Central memory CD4-positive, alpha-beta T cell (primary cell): ENCODE measurements around the gene AGBL5.
"Not testable (repeated sequence)": the region's sequence is repeated elsewhere in the genome, so short reads cannot be mapped to it uniquely, and the experiment has no call there.

Experiments used
- DNase-seq: peaks from one replicate; pipeline ENCODE4 v3.0.0; 2022

Gene AGBL5

GRCh38 chr2:27093430-27094352 is 42.2 kb downstream of the AGBL5 start:
- no peak for DNase-seq

- DNase-seq, result no peak
Observed at GRCh38 chr2:27094353-27094984, 43.0 kb downstream of the AGBL5 start.

GRCh38 chr2:27095427-27095744 is 43.9 kb downstream of the AGBL5 start:
- DNase-seq, result no peak

- peak; percentile 26 for DNase-seq
Observed at GRCh38 chr2:27095745-27096651, 44.5 kb downstream of the AGBL5 start.

GRCh38 chr2:27096748-27097297 is 45.4 kb downstream of the AGBL5 start:
- no peak for DNase-seq

GRCh38 chr2:27097341-27097740 is 45.9 kb downstream of the AGBL5 start:
- DNase-seq, result no peak

GRCh38 chr2:27099334-27099955 is 48.0 kb downstream of the AGBL5 start:
- DNase-seq, result no peak

- no peak for DNase-seq
Observed at GRCh38 chr2:27100036-27100435, 48.6 kb downstream of the AGBL5 start.

- DNase-seq, result no peak
Observed at GRCh38 chr2:27102329-27102728, 50.9 kb downstream of the AGBL5 start.

- DNase-seq, result no peak
Observed at GRCh38 chr2:27105981-27106380, 54.5 kb downstream of the AGBL5 start.

- no peak for DNase-seq
Observed at GRCh38 chr2:27108221-27108620, 56.8 kb downstream of the AGBL5 start.

- DNase-seq, result no peak
Observed at GRCh38 chr2:27109083-27109482, 57.6 kb downstream of the AGBL5 start.

GRCh38 chr2:27110603-27111352 is 59.3 kb downstream of the AGBL5 start:
- not testable (repeated sequence) for DNase-seq

- DNase-seq, result not testable (repeated sequence)
Observed at GRCh38 chr2:27111392-27112078, 60.1 kb downstream of the AGBL5 start.

- DNase-seq, result no peak
Observed at GRCh38 chr2:27115519-27115918, 64.1 kb downstream of the AGBL5 start.

GRCh38 chr2:27117995-27118524 is 66.6 kb downstream of the AGBL5 start:
- no peak for DNase-seq

GRCh38 chr2:27118525-27119329 is 67.3 kb downstream of the AGBL5 start, which contains the start of gene CGREF1:
TSS of gene CGREF1 (minus strand) at chr2:27119128. CDS start at chr2:27104366, 14,762 bp downstream.
- DNase-seq, result no peak

GRCh38 chr2:27119330-27119670 is 67.8 kb downstream of the AGBL5 start:
- not testable (repeated sequence) for DNase-seq
